Upper lobe of left lung (tissue), 6 donors: ENCODE results near the gene KCNJ5. TPM values are rescaled to one million over a fixed set of nuclear protein-coding genes. Genes with fewer than 3 reads are reported as not detected.

Experiments used
- total RNA-seq, 6 donors: library from RNA; depleted of rRNA in 4 of 6; stranded (reverse); fragments of >200 nt in 4 of 6; gene quantifications; one replicate each; pipeline versions ENCODE4 v1.1.0 to v1.2.1, GENCODE V29; 2016 to 2021
- donor health status: DM: no; HTN: no; CAD: no; lungs with moderate emphysema.
- donor health status: DM: no; HTN: yes; CAD: no; lungs with severe emphysema.

The KCNJ5 gene
- total RNA-seq, 6 donors from 2014 or later: 1.5 to 7.5 (median 4.9) TPM

Other genes with a start within 250 kb of the KCNJ5 start
- gene FLI1, start 197.3 kb upstream of the KCNJ5 start, total RNA-seq: 10 to 100 TPM; 36.3 to 80.1 (median 54.4) TPM
- under 1 TPM in 3 of 6 donors, not detected in 3; 0.15 to 0.59 (median 0.20) TPM for gene KCNJ1, start 24.1 kb upstream of the KCNJ5 start, total RNA-seq
- gene TP53AIP1, start 51.5 kb downstream of the KCNJ5 start, total RNA-seq: under 1 TPM in 1 of 6 donors, not detected in 5; 0.89 TPM